ENCODE results near the gene SFT2D1. TPM values are rescaled to one million over a fixed set of nuclear protein-coding genes. Genes with fewer than 3 reads are reported as not detected.

The SFT2D1 gene
- total RNA-seq, 1 donor = 25.7 TPM

DNA sequence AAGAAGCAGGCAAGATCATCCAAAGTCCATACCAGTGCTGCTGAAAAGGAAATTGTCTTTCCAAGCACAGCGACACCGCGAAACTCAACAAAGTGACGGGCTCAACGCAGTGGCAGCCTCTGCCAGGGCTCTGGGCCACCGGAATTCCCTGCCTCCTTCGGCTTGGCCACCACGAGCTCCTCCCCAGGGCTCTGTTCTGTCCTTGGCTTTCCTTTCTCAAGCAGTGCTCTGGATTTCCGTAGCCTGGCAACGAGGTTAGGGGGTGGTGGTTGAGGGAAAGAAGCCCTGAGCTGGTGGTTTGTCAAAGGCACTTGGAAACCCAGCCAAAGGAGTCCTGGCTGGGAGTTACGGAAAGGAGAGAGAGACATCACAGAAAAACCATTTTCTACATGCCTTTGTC is 65.3 kb downstream of the SFT2D1 start:
- H3K4me1 ChIP-seq (ENCODE audit: insufficient read depth, low read length) = peaks cover 6% of the 10 kb centered on the region
- no peaks in the 10 kb centered on the region for H3K9me3 ChIP-seq (ENCODE audit: low read depth, low read length)
- peak; percentile 82 for DNase-seq (ENCODE audit: insufficient read length, low spot score, missing footprints)
- peak overlapping the region; percentile 90 for H2AFZ ChIP-seq (ENCODE audit: low read length)
- H3K27ac ChIP-seq (ENCODE audit: low read depth, low read length) = no peak overlapping the region
- no peaks in the 10 kb centered on the region for H4K20me1 ChIP-seq (ENCODE audit: insufficient read depth, low read length)
- no peaks in the 10 kb centered on the region for H3K27me3 ChIP-seq (ENCODE audit: insufficient read depth, low read length)
- TF ChIP-seq, protein P1, sequence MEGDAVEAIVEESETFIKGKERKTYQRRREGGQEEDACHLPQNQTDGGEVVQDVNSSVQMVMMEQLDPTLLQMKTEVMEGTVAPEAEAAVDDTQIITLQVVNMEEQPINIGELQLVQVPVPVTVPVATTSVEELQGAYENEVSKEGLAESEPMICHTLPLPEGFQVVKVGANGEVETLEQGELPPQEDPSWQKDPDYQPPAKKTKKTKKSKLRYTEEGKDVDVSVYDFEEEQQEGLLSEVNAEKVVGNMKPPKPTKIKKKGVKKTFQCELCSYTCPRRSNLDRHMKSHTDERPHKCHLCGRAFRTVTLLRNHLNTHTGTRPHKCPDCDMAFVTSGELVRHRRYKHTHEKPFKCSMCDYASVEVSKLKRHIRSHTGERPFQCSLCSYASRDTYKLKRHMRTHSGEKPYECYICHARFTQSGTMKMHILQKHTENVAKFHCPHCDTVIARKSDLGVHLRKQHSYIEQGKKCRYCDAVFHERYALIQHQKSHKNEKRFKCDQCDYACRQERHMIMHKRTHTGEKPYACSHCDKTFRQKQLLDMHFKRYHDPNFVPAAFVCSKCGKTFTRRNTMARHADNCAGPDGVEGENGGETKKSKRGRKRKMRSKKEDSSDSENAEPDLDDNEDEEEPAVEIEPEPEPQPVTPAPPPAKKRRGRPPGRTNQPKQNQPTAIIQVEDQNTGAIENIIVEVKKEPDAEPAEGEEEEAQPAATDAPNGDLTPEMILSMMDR (IDR thresholded peaks at IDR 0.05; ENCODE audit: extremely low read depth, low read depth, low read length) = no peak
- peak overlapping the region; percentile 78 for H3K4me2 ChIP-seq (ENCODE audit: insufficient read depth, low read length)
- H3K36me3 ChIP-seq (ENCODE audit: insufficient read depth, low read length) = no peaks in the 10 kb centered on the region
- H3K4me3 ChIP-seq (ENCODE audit: insufficient read depth, low read length) = peak overlapping the region; percentile 51
- H3K79me2 ChIP-seq (ENCODE audit: insufficient read depth, low read length) = no peaks in the 10 kb centered on the region

DNA sequence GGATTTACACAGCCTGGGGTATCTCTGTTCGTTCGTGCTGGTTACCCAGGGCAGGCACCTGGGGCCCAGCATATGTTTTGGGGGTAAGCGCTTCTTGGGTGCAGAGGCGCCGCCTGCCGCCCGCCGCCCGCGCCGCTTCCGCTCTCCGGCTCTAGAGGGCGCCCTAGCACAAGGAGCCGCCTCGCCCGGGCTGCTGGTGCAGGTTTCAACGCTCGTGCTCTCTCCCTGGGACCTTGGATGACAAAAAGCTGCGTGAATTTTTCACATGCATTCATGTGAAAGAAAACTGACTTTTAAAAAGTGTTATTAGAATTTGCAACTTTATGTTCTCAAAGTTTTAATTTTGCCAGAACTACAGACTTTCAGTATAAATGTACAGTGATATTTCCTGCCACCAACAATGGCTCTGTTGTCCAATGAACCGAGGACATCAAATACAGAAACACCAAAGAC is 66.6 kb downstream of the SFT2D1 start:
- no peaks in the 10 kb centered on the region for H3K36me3 ChIP-seq (ENCODE audit: insufficient read depth, low read length)
- no peak overlapping the region for H2AFZ ChIP-seq (ENCODE audit: low read length)
- TF ChIP-seq, protein P1 (IDR thresholded peaks at IDR 0.05; ENCODE audit: extremely low read depth, low read depth, low read length) = peak; percentile 88
- H3K9me3 ChIP-seq (ENCODE audit: low read depth, low read length) = no peaks in the 10 kb centered on the region
- no peaks in the 10 kb centered on the region for H3K79me2 ChIP-seq (ENCODE audit: insufficient read depth, low read length)
- no peak overlapping the region for H3K27ac ChIP-seq (ENCODE audit: low read depth, low read length)
- H4K20me1 ChIP-seq (ENCODE audit: insufficient read depth, low read length) = no peaks in the 10 kb centered on the region
- H3K4me3 ChIP-seq (ENCODE audit: insufficient read depth, low read length) = no peak overlapping the region
- H3K4me1 ChIP-seq (ENCODE audit: insufficient read depth, low read length) = peaks cover 6% of the 10 kb centered on the region
- H3K27me3 ChIP-seq (ENCODE audit: insufficient read depth, low read length) = no peaks in the 10 kb centered on the region
- DNase-seq (ENCODE audit: insufficient read length, low spot score, missing footprints) = peak; percentile 97
- H3K4me2 ChIP-seq (ENCODE audit: insufficient read depth, low read length) = no peak overlapping the region

DNA sequence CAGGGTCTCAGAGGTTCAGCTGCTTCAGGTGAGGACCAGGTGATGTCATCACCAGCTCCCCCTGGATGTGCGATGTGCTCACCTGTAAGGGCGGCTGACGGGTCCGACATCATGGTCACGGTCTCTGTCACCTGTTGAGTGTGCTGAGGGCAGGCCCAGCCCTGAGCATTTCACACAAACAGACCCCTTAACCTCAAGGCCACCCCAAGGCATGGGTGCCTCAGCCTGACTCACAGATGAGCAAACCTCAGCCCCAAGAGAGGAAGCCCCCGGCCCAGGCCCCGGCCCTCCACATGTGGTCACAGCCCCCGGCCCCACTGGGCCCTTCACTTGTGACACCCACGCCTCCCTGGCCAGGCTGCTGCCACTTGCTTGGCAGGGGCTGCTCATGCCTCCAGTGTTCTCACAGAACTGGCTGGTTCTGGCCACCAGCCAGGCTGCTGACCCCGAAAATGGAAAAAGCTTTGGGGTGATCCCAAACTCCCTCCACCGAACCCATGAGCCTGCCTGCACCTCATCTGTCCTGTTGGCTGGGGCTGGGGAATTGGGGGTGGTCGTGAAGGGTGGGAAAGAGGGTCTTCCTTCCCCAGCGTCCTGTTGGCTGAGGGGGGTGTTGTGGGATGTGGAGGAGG is 67.5 kb downstream of the SFT2D1 start:
- no peak overlapping the region for H3K4me3 ChIP-seq (ENCODE audit: insufficient read depth, low read length)
- H3K27ac ChIP-seq (ENCODE audit: low read depth, low read length) = no peak overlapping the region
- no peaks in the 10 kb centered on the region for H3K9me3 ChIP-seq (ENCODE audit: low read depth, low read length)
- DNase-seq (ENCODE audit: insufficient read length, low spot score, missing footprints) = no peak
- no peak overlapping the region for H3K4me2 ChIP-seq (ENCODE audit: insufficient read depth, low read length)
- no peak overlapping the region for H2AFZ ChIP-seq (ENCODE audit: low read length)
- H4K20me1 ChIP-seq (ENCODE audit: insufficient read depth, low read length) = no peaks in the 10 kb centered on the region
- H3K36me3 ChIP-seq (ENCODE audit: insufficient read depth, low read length) = no peaks in the 10 kb centered on the region
- no peaks in the 10 kb centered on the region for H3K27me3 ChIP-seq (ENCODE audit: insufficient read depth, low read length)
- H3K79me2 ChIP-seq (ENCODE audit: insufficient read depth, low read length) = no peaks in the 10 kb centered on the region
- TF ChIP-seq, protein P1 (IDR thresholded peaks at IDR 0.05; ENCODE audit: extremely low read depth, low read depth, low read length) = no peak
- H3K4me1 ChIP-seq (ENCODE audit: insufficient read depth, low read length) = peaks cover 6% of the 10 kb centered on the region

DNA sequence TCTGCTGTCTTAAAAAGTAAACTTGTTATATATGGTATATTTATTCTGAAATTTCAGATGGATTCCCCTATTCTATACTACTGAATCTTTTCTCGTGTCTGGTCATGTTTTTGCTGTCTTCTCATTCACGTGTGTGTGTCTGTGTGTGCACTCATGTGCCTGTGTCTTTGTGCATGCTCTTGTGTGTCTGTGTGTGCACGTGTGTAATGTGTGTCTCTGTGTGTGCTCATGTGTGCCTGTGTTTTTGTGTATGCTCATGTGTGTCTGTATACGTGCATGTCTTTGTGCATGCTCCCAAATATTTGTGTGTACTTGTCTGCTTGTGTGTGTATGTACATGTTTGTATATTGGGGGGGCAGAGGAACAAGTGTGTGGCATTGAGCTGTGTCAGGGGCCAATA is 68.2 kb downstream of the SFT2D1 start:
- DNase-seq (ENCODE audit: insufficient read length, low spot score, missing footprints) = no peak
- TF ChIP-seq, protein P1 (IDR thresholded peaks at IDR 0.05; ENCODE audit: extremely low read depth, low read depth, low read length) = no peak
- no peak overlapping the region for H3K4me3 ChIP-seq (ENCODE audit: insufficient read depth, low read length)
- no peaks in the 10 kb centered on the region for H3K9me3 ChIP-seq (ENCODE audit: low read depth, low read length)
- no peaks in the 10 kb centered on the region for H3K36me3 ChIP-seq (ENCODE audit: insufficient read depth, low read length)
- no peaks in the 10 kb centered on the region for H3K79me2 ChIP-seq (ENCODE audit: insufficient read depth, low read length)
- peaks cover under 1% of the 10 kb centered on the region for H3K27me3 ChIP-seq (ENCODE audit: insufficient read depth, low read length)
- H3K4me2 ChIP-seq (ENCODE audit: insufficient read depth, low read length) = no peak overlapping the region
- H2AFZ ChIP-seq (ENCODE audit: low read length) = no peak overlapping the region
- no peaks in the 10 kb centered on the region for H4K20me1 ChIP-seq (ENCODE audit: insufficient read depth, low read length)
- no peak overlapping the region for H3K27ac ChIP-seq (ENCODE audit: low read depth, low read length)
- H3K4me1 ChIP-seq (ENCODE audit: insufficient read depth, low read length) = peaks cover 6% of the 10 kb centered on the region
